ENCODE data around the gene GRB10.

GRB10 gene

GRCh38 chr7:50718876-50719275, 63.8 kb downstream of the GRB10 start:
- no peak for DNase-seq (ENCODE audit: low spot score)

- no peak for DNase-seq (ENCODE audit: low spot score)
Measured at GRCh38 chr7:50718311-50718710, 64.4 kb downstream of the GRB10 start.

GRCh38 chr7:50717181-50717580, 65.5 kb downstream of the GRB10 start:
- DNase-seq (ENCODE audit: low spot score): no peak

- DNase-seq (ENCODE audit: low spot score): no peak
Measured at GRCh38 chr7:50714857-50715256, 67.8 kb downstream of the GRB10 start.

- DNase-seq (ENCODE audit: low spot score): no peak
Measured at GRCh38 chr7:50713123-50713965, 69.4 kb downstream of the GRB10 start.

- peak; percentile 15 for DNase-seq (ENCODE audit: low spot score)
Measured at GRCh38 chr7:50712252-50713122, 70.2 kb downstream of the GRB10 start.

- peak; percentile 48 for DNase-seq (ENCODE audit: low spot score)
Measured at GRCh38 chr7:50711271-50712175, 71.2 kb downstream of the GRB10 start.

- no peak for DNase-seq (ENCODE audit: low spot score)
Measured at GRCh38 chr7:50710441-50711154, 72.1 kb downstream of the GRB10 start.

- DNase-seq (ENCODE audit: low spot score): no peak
Measured at GRCh38 chr7:50709151-50709550, 73.5 kb downstream of the GRB10 start.

GRCh38 chr7:50707236-50708006, 75.3 kb downstream of the GRB10 start:
- DNase-seq (ENCODE audit: low spot score): no peak

- no peak for DNase-seq (ENCODE audit: low spot score)
Measured at GRCh38 chr7:50706469-50706937, 76.2 kb downstream of the GRB10 start.

GRCh38 chr7:50704844-50705243, 77.9 kb downstream of the GRB10 start:
- no peak for DNase-seq (ENCODE audit: low spot score)

- DNase-seq (ENCODE audit: low spot score): no peak
Measured at GRCh38 chr7:50703654-50704053, 79.0 kb downstream of the GRB10 start.

- DNase-seq (ENCODE audit: low spot score): no peak
Measured at GRCh38 chr7:50699143-50699542, 83.6 kb downstream of the GRB10 start.

- no peak for DNase-seq (ENCODE audit: low spot score)
Measured at GRCh38 chr7:50697748-50698147, 84.9 kb downstream of the GRB10 start.

GRCh38 chr7:50696810-50697582, 85.7 kb downstream of the GRB10 start:
- DNase-seq (ENCODE audit: low spot score): no peak

- no peak for DNase-seq (ENCODE audit: low spot score)
Measured at GRCh38 chr7:50695026-50695425, 87.7 kb downstream of the GRB10 start.

- no peak for DNase-seq (ENCODE audit: low spot score)
Measured at GRCh38 chr7:50693455-50694130, 89.1 kb downstream of the GRB10 start.

- no peak for DNase-seq (ENCODE audit: low spot score)
Measured at GRCh38 chr7:50690541-50691011, 92.1 kb downstream of the GRB10 start.

Data from AG08395 (cell line).